ENCODE measurements around the gene ZNF566.

DNA sequence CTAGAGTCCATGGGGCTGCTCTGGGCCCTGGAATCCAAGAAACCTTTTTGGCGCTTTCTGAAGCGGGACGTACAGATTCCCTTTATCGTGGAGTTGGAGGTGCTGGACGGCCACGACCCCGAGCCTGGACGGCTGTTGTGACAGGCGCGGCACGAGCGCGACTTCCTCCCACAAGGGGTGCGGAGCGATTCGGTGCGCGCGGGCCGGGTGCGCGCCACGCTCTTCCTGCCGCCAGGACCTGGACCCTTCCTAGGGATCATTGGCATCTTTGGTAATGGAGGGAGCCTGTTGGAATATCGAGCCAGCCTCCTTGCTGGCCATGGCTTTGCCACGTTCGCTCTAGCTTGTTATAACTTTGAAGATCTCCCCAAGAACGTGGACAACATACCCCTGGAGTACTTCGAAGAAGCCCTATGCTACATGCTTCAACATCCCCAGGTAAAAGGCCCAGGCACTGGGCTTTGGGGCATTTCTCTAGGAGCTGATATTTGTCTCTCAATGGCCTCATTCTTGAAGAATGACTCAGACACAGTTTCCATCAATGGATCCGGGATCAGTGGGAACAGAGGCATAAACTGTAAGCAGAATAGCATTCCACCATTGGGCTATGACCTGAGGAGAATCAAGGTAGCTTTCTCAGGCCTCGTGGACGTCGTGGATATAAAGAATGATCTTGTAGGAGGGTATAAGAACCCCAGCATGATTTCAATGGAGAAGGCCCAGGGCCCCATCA is 67.4 kb downstream of the ZNF566 start:
- TF ChIP-seq POLR2AphosphoS5 (IDR thresholded peaks at IDR 0.05) (no peak), POLR2A (IDR thresholded peaks at IDR 0.05) (no peak)

Measured in upper lobe of left lung (tissue), 4 donors.